LNCaP clone FGC (cell line): ENCODE data around the gene PACRG.

Experiments
- DNase-seq: peaks from one replicate; pipeline ENCODE4 v3.0.0-alpha.2; 2011; ENCODE audit warnings: low read depth
- H3K4me3 ChIP-seq: 2 replicates; pipeline ENCODE4 v1.5.1; 2011; ENCODE audit warnings: mild to moderate bottlenecking, low read depth, low read length, control low read depth
- TF ChIP-seq, protein P1 (sequence below): IDR thresholded peaks from 2 replicates; pipeline ENCODE4 v1.5.1; 2012; ENCODE audit warnings: mild to moderate bottlenecking; ENCODE audit not compliant: control insufficient read depth, insufficient read depth; ENCODE audit errors: extremely low read depth

PACRG gene

DNA sequence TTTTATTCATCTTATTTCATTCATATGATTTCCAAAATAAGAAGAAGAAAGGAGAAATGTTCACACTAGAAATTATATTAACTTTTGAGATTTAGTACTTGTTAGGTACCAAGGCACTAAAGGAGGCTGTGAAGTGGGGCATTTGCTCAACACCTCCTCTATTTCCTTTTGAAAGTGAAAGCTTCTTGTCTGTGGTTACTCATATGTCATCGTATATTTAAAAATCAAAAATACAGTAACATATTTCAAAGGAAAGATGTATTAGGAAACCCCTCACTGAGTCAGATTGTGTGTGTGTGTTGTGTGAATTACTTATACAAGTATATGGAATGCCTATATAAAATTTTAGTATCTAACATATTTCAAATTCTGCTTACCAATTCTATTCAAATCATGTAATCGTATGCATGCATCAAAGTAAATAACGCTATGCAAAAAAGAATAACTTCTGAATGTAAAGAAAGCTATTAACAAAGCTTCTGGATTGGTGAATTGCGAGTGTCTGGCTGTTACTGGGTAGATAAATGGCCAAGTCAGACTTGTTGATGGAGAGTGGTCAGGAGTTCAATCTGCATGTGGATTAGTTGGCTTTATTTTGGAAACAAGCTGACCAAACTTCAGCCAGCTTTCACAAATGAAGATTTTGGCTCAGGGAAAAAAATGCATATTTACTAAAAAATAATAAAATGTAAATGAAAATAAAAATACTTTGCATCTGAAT, 70.9 kb downstream of the PACRG start:
- DNase-seq = no peak
- H3K4me3 ChIP-seq = no peak overlapping the region
- TF ChIP-seq, protein P1, sequence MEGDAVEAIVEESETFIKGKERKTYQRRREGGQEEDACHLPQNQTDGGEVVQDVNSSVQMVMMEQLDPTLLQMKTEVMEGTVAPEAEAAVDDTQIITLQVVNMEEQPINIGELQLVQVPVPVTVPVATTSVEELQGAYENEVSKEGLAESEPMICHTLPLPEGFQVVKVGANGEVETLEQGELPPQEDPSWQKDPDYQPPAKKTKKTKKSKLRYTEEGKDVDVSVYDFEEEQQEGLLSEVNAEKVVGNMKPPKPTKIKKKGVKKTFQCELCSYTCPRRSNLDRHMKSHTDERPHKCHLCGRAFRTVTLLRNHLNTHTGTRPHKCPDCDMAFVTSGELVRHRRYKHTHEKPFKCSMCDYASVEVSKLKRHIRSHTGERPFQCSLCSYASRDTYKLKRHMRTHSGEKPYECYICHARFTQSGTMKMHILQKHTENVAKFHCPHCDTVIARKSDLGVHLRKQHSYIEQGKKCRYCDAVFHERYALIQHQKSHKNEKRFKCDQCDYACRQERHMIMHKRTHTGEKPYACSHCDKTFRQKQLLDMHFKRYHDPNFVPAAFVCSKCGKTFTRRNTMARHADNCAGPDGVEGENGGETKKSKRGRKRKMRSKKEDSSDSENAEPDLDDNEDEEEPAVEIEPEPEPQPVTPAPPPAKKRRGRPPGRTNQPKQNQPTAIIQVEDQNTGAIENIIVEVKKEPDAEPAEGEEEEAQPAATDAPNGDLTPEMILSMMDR = no peak

DNA sequence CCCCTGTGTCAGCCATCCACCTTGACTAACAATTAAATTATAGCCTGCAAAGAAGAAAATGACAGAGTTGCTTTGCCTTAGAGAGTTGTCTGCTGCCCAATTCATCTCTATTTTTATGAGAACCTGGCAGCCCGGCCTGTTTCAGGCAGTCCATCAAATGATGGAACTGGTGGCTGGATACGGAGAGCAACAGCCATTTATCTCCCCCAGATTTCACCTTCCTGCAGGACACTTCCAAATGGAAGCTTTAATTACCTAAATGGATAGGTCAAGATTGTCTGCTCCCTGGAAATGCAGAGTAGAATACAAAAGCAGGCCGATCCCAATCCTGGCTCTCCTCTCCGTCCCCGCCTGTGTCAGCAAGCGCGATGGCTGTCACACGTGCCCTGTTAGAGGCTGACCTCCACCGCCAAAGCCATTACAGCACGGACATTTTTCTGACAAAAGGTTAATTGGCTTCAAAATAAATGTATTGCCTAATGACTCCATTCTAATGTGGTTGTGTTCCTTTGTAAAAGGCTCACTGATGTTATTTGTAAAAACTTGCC, 86.7 kb downstream of the PACRG start:
- no peak for DNase-seq
- TF ChIP-seq, protein P1 = no peak

DNA sequence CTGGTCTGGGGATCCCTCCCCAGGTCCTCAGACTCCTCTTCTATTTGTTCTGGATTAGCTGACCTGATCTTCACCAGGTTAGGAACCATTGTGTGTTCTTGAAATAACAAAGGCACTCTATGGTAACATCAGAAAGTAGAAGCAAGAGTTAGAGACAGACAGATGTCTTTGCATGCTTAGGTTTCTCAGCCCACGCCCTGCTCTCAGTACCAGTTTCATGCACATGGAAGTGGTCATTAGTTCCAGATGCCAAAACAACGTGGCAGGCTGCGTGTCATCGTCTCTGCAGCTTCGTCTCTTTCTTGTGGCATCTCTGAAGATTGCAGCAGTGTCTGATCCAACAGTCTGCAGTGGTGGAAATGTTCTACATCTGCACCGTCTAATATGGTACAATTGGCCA, 89.4 kb downstream of the PACRG start:
- DNase-seq = no peak

More for the DNA sequence above, 86.7 kb downstream of the PACRG start:
- no peak overlapping the region for H3K4me3 ChIP-seq

DNA sequence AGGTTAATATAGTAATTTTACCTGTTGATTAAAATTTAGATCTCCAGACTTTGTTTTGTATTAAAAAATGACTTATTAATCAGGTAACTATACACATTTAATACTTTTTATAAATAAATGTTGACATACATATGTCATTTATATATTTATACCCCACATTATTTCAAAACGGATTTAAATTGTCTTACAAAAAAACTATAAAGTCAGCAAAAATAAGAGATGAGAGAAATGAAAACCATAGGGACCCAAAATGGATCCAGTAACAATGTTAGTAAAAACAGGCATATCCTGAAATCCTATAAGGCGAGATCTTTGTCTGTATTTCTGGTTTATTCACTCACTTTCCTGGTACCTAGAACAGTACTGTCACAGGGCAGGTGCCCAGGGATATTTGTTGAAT, 91.5 kb downstream of the PACRG start:
- no peak overlapping the region for H3K4me3 ChIP-seq
- no peak for DNase-seq
- TF ChIP-seq, protein P1 = no peak

More for the DNA sequence above, 89.4 kb downstream of the PACRG start:
- TF ChIP-seq, protein P1 = no peak
- H3K4me3 ChIP-seq = no peak overlapping the region

DNA sequence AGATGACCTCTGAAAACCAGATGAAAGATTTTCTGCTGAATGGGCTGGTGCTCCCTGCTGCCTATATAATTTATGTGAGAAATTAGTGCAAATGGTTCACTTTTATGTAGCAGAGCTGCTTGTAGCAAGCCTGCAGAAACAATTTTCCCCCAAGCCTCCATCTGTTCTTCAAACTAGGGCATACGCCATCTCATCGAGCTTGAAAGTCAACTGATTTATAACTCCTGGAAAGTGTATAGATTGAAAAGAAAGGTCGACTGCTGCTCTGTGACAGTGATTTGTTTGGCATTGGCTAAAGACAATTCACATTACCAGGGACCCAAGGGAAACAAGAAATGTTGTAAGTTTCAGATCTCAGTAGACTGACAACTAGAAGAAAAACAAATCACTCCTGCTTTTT, 93.3 kb downstream of the PACRG start:
- no peak for DNase-seq
- no peak overlapping the region for H3K4me3 ChIP-seq
- TF ChIP-seq, protein P1 = no peak

DNA sequence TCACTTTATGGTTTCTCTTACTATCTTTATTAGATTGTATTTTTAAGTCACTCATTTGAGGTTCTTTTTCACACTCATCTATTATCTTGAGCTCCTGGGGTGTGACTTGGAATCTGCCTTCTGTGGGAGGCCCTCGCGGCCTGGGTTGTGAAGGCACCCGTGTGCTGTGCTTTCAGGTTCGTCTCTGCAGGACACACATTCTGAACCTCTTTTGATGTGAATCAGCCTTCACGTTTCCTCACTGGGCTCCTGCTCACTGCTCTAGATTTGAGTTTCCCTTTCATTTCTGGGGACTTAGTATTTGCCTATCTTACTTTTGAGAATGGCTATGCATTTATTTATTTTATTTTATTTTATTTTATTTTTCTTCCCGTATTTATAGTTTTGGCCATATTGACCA, 97.8 kb downstream of the PACRG start:
- no peak for DNase-seq
- no peak overlapping the region for H3K4me3 ChIP-seq

More for the DNA sequence above, 97.8 kb downstream of the PACRG start:
- TF ChIP-seq, protein P1 = no peak
